Dendritic cell treated with granulocyte-macrophage colony-stimulating factor and Interleukin-4, amounts not matched to agents 40 ng/mL and 50 ng/mL, for 4 days (primary cell): Measurements from ENCODE around the gene ARHGAP18.

Experiments used
- H3K27ac Mint-ChIP-seq: one replicate; pipeline ENCODE4 v1.8.0; 2022; ENCODE audit warnings: mild to moderate bottlenecking, mixed read lengths
- H3K27me3 Mint-ChIP-seq: one replicate; pipeline ENCODE4 v1.8.0; 2022; ENCODE audit warnings: mild to moderate bottlenecking, mixed read lengths
- H3K36me3 Mint-ChIP-seq: one replicate; pipeline ENCODE4 v1.8.0; 2022; ENCODE audit warnings: low read depth, mixed read lengths
- H3K4me1 Mint-ChIP-seq: one replicate; pipeline ENCODE4 v1.8.0; 2022; ENCODE audit warnings: low read depth, mixed read lengths
- H3K4me3 Mint-ChIP-seq: one replicate; pipeline ENCODE4 v1.8.0; 2022; ENCODE audit warnings: mild to moderate bottlenecking, moderate library complexity, mixed read lengths
- H3K9me3 Mint-ChIP-seq: one replicate; pipeline ENCODE4 v1.8.0; 2022; ENCODE audit warnings: mixed read lengths
- intact Hi-C: fragments of 100-400 bp; cut with micrococcal nuclease; formaldehyde crosslinking; loops from one replicate; pipeline ENCODE4 v1.15.0; 2022

Gene ARHGAP18

DNA sequence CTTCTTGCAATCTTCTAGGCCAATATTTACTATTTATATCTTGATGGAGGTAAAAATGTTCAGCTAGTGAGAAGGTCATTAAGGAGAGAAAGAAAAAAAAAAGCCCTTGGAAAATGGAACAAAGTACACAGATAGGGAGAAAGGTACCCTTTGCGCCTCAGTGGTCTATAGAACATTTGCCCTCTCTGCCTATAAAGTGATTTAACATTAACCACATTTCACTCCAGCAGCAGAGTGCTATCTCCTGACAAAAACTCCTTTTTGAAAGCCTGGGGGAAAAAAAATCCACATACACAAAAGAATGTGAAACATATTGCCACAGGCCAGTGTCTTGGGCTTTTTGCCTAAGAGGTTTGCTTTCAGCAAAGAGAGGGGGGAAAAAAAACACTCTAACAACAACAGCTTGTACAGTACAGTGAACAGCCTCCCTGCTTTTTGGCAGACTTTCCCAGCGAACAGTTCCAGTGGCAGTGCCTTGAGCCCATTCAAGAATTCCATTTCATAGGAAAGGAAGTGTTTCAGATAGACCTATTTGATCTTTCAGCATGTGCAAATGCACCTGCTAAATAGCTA lies 695 bp downstream of the ARHGAP18 start:
- H3K27me3 Mint-ChIP-seq = no peaks in the 10 kb centered on the region
- intact Hi-C loops = loop anchor here (5.0 kb wide), 1 partner anchor 67 kb away; no protein-coding TSS in a partner anchor
- peaks cover 45% of the 10 kb centered on the region for H3K4me1 Mint-ChIP-seq
- no peaks in the 10 kb centered on the region for H3K9me3 Mint-ChIP-seq
- H3K4me3 Mint-ChIP-seq = peak overlapping the region; percentile 96
- H3K36me3 Mint-ChIP-seq = peaks cover 57% of the 10 kb centered on the region
- peak overlapping the region; percentile 87 for H3K27ac Mint-ChIP-seq

- Mint-ChIP-seq H3K36me3 (peaks cover 62% of the 10 kb centered on the region), H3K4me1 (peaks cover 49% of the 10 kb centered on the region), H3K27ac (peak overlapping the region; percentile 87), H3K9me3 (no peaks in the 10 kb centered on the region), H3K4me3 (peak overlapping the region; percentile 96), H3K27me3 (no peaks in the 10 kb centered on the region)
- intact Hi-C loops = loop anchor here (5.0 kb wide), 1 partner anchor 66 kb away; no protein-coding TSS in a partner anchor
Measured at GRCh38 chr6:129708496-129709195, 1.3 kb downstream of the ARHGAP18 start.

GRCh38 chr6:129707882-129708495 lies 2.0 kb downstream of the ARHGAP18 start:
- intact Hi-C loops = loop anchor here (5.0 kb wide), 1 partner anchor 66 kb away; no protein-coding TSS in a partner anchor
- peaks cover 51% of the 10 kb centered on the region for H3K4me1 Mint-ChIP-seq

DNA sequence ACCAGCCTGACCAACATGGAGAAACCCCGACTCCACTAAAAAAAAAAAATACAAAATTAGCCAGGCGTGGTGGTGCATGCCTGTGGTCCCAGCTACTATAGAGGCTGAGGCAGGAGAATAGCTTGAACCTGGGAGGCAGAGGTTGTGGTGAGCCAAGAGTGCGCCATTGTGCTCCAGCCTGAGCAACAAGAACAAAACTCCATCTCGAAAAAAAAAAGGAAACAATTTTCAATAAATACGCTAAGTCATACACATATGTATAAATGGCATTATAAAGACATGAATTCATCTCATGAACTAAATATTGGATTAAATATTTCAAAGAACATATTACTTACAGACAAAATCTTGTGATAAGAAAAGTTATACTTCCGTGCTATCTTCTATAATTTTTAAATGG lies 2.9 kb downstream of the ARHGAP18 start:
- H3K4me1 Mint-ChIP-seq = peaks cover 57% of the 10 kb centered on the region
- no peaks in the 10 kb centered on the region for H3K9me3 Mint-ChIP-seq
- no peaks in the 10 kb centered on the region for H3K27me3 Mint-ChIP-seq
- intact Hi-C loops = loop anchor here (5.0 kb wide), 1 partner anchor 65 kb away; no protein-coding TSS in a partner anchor
- H3K36me3 Mint-ChIP-seq = peaks cover 74% of the 10 kb centered on the region
- H3K4me3 Mint-ChIP-seq = peak overlapping the region; percentile 72
- no peak overlapping the region for H3K27ac Mint-ChIP-seq

More at GRCh38 chr6:129707882-129708495, 2.0 kb downstream of the ARHGAP18 start:
- H3K27me3 Mint-ChIP-seq = no peaks in the 10 kb centered on the region
- H3K36me3 Mint-ChIP-seq = peaks cover 64% of the 10 kb centered on the region
- H3K4me3 Mint-ChIP-seq = peak overlapping the region; percentile 96
- no peaks in the 10 kb centered on the region for H3K9me3 Mint-ChIP-seq
- H3K27ac Mint-ChIP-seq = peak overlapping the region; percentile 87

DNA sequence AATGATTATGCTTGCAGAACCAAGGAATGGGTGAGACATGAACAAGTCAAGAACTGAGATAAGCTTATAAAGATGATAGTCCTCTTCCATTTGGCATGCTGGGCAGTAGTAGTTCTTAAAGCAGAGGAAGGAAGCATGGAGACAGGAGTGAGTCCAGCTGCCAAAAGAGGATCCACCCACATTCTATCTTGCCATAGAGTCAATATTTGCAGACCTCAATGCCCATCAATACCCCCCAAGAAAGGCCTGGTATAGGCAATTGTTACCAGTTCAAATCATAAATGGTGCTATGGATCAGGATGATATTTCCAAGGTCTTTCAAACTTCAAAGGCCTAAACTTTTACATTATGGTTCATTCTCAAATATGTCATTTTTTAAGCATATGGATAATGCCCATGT lies 4.8 kb downstream of the ARHGAP18 start:
- intact Hi-C loops = loop anchor here (5.0 kb wide), 1 partner anchor 63 kb away; no protein-coding TSS in a partner anchor
- Mint-ChIP-seq H3K4me1 (peaks cover 57% of the 10 kb centered on the region), H3K4me3 (peak overlapping the region; percentile 72)

DNA sequence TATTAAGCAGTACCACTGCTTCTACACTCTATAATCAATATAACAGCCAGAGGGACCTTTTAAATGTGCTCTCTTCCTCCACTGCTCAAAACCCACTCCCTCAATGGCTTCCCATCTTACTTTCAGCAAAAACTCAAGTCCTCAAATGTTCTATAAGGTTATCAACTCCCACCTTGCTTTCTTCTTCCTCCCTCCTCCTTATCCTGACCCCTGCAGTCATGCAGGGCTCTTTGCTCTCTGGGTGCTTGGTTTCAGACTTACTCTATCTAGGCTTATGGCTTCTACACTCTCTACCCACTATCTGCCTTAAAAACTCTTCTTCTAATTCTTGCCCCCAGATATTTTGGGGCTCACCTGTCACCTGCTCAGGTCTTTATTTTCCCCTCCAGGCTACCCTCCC lies 5.3 kb downstream of the ARHGAP18 start:
- Mint-ChIP-seq H3K4me1 (peaks cover 61% of the 10 kb centered on the region), H3K4me3 (peak overlapping the region; percentile 72), H3K27ac (peak overlapping the region; percentile 64), H3K9me3 (no peaks in the 10 kb centered on the region), H3K27me3 (no peaks in the 10 kb centered on the region), H3K36me3 (peaks cover 86% of the 10 kb centered on the region)
- intact Hi-C loops = loop anchor here (5.0 kb wide), 1 partner anchor 62 kb away; no protein-coding TSS in a partner anchor

More for the DNA sequence above, 4.8 kb downstream of the ARHGAP18 start:
- Mint-ChIP-seq H3K27me3 (no peaks in the 10 kb centered on the region), H3K9me3 (no peaks in the 10 kb centered on the region), H3K36me3 (peaks cover 91% of the 10 kb centered on the region), H3K27ac (peak overlapping the region; percentile 64)

GRCh38 chr6:129701721-129702455 lies 8.1 kb downstream of the ARHGAP18 start:
- Mint-ChIP-seq H3K4me1 (peaks cover 67% of the 10 kb centered on the region), H3K27ac (peak overlapping the region; percentile 71), H3K36me3 (peaks cover 81% of the 10 kb centered on the region), H3K9me3 (no peaks in the 10 kb centered on the region), H3K4me3 (peak overlapping the region; percentile 67), H3K27me3 (no peaks in the 10 kb centered on the region)
- intact Hi-C loops = no loop called here

GRCh38 chr6:129700666-129701065 lies 9.3 kb downstream of the ARHGAP18 start:
- Mint-ChIP-seq H3K27me3 (no peaks in the 10 kb centered on the region), H3K36me3 (peaks cover 77% of the 10 kb centered on the region), H3K9me3 (no peaks in the 10 kb centered on the region), H3K27ac (peak overlapping the region; percentile 71), H3K4me1 (peaks cover 71% of the 10 kb centered on the region), H3K4me3 (peak overlapping the region; percentile 9)
- intact Hi-C loops = no loop called here

GRCh38 chr6:129699659-129700058 lies 10.3 kb downstream of the ARHGAP18 start:
- H3K4me3 Mint-ChIP-seq = peak overlapping the region; percentile 39
- no peaks in the 10 kb centered on the region for H3K27me3 Mint-ChIP-seq
- intact Hi-C loops = no loop called here
- H3K27ac Mint-ChIP-seq = peak overlapping the region; percentile 35
- peaks cover 67% of the 10 kb centered on the region for H3K36me3 Mint-ChIP-seq
- H3K9me3 Mint-ChIP-seq = no peaks in the 10 kb centered on the region
- H3K4me1 Mint-ChIP-seq = peaks cover 66% of the 10 kb centered on the region

DNA sequence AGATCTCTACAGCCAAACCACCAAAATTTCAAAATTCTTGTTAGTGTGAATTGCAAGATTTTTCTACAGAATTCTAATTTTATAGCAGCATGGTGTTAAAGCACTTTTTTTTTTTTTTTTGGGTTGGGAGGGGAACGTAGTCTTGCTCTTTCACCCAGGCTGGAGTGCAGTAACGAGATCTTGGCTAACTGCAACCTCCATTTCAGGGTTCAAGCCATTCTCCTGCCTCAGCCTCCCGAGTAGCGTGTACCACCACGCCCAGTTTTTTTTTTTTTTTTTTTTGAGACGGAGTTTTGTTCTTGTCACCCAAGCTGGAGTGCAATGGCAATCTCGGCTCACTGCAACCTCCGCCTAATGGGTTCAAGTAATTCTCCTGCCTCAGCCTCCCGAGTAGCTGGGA lies 11.5 kb downstream of the ARHGAP18 start:
- Mint-ChIP-seq H3K4me1 (peaks cover 69% of the 10 kb centered on the region), H3K9me3 (no peaks in the 10 kb centered on the region), H3K27me3 (no peaks in the 10 kb centered on the region), H3K4me3 (peak overlapping the region; percentile 13), H3K27ac (peak overlapping the region; percentile 35), H3K36me3 (peaks cover 70% of the 10 kb centered on the region)
- intact Hi-C loops = no loop called here

- no peaks in the 10 kb centered on the region for H3K9me3 Mint-ChIP-seq
- peaks cover 72% of the 10 kb centered on the region for H3K4me1 Mint-ChIP-seq
- H3K27me3 Mint-ChIP-seq = no peaks in the 10 kb centered on the region
- H3K36me3 Mint-ChIP-seq = peaks cover 72% of the 10 kb centered on the region
- no peak overlapping the region for H3K27ac Mint-ChIP-seq
- intact Hi-C loops = no loop called here
- no peak overlapping the region for H3K4me3 Mint-ChIP-seq
Measured at GRCh38 chr6:129697788-129698187, 12.2 kb downstream of the ARHGAP18 start.

- H3K9me3 Mint-ChIP-seq = no peaks in the 10 kb centered on the region
- H3K4me3 Mint-ChIP-seq = peak overlapping the region; percentile 6
- peaks cover 72% of the 10 kb centered on the region for H3K36me3 Mint-ChIP-seq
- H3K27ac Mint-ChIP-seq = peak overlapping the region; percentile 50
- H3K27me3 Mint-ChIP-seq = no peaks in the 10 kb centered on the region
- intact Hi-C loops = no loop called here
- peaks cover 72% of the 10 kb centered on the region for H3K4me1 Mint-ChIP-seq
Measured at GRCh38 chr6:129696843-129697242, 13.1 kb downstream of the ARHGAP18 start.

DNA sequence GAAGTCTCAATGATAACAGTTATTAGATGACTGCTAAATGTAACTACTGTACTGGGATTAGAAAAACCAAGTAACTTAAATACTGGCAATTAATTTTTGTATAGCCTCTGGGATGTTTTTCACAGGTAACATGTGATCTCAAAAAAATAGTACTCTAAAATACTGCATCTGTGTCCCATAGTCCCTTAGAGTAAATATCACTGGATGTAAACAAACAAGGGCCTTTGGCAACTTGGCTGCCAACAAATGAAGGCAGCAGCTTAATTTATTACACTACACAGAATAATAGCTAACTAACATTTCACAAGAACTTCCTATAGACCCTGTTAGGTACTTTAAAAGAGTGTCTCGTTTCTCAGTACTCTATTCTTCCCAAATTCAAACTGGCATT lies 14.0 kb downstream of the ARHGAP18 start:
- intact Hi-C loops = no loop called here
- H3K4me3 Mint-ChIP-seq = peak overlapping the region; percentile 13

More for the DNA sequence above, 14.0 kb downstream of the ARHGAP18 start:
- Mint-ChIP-seq H3K27me3 (no peaks in the 10 kb centered on the region), H3K36me3 (peaks cover 72% of the 10 kb centered on the region), H3K27ac (peak overlapping the region; percentile 50), H3K9me3 (no peaks in the 10 kb centered on the region), H3K4me1 (peaks cover 72% of the 10 kb centered on the region)
